Activated CD4-positive, alpha-beta T cell treated with anti-CD3 and anti-CD28 coated beads, Interleukin-2, amount 10 ng/mL, durations not matched to agents 7 days and 5 days (primary cell): ENCODE data around the gene POLD2. TPM values are rescaled to one million over a fixed set of nuclear protein-coding genes. Genes with fewer than 3 reads are reported as not detected.
A peak's percentile ranks its signal among the peaks of the same experiment; 100 is the strongest.
"Not testable (repeated sequence)": the region's sequence is repeated elsewhere in the genome, so short reads cannot be mapped to it uniquely, and the experiment has no call there.

ENCODE experiments used
- CTCF ChIA-PET: fragments of 350-600 bp; sonication (Branson Sonifier 250); formaldehyde crosslinking; loops from one replicate; lab custom pipeline; 2021; ENCODE audit warnings: antibody characterized with exemption; lab: Charles Lee
- POLR2A ChIA-PET: fragments of 350-600 bp; sonication (Branson Sonifier 250); formaldehyde crosslinking; loops from one replicate; lab custom pipeline; 2021; ENCODE audit warnings: antibody characterized with exemption; lab: Charles Lee
- DNase-seq: peaks from one replicate; pipeline ENCODE4 v3.0.0-alpha.2; 2020
- H3K27ac Mint-ChIP-seq: one replicate; pipeline ENCODE4 v1.8.0; 2021; ENCODE audit warnings: mild to moderate bottlenecking, moderate library complexity, mixed read lengths
- H3K27me3 Mint-ChIP-seq: one replicate; pipeline ENCODE4 v1.8.0; 2021; ENCODE audit warnings: mixed read lengths
- H3K36me3 Mint-ChIP-seq: one replicate; pipeline ENCODE4 v1.8.0; 2021; ENCODE audit warnings: low read depth, mixed read lengths
- H3K4me1 Mint-ChIP-seq: one replicate; pipeline ENCODE4 v1.8.0; 2021; ENCODE audit warnings: mixed read lengths
- H3K4me3 Mint-ChIP-seq: one replicate; pipeline ENCODE4 v1.8.0; 2021; ENCODE audit warnings: mild to moderate bottlenecking, moderate library complexity, mixed read lengths
- H3K9me3 Mint-ChIP-seq: one replicate; pipeline ENCODE4 v1.8.0; 2021; ENCODE audit warnings: mixed read lengths
- total RNA-seq, 2 experiments: library from RNA; stranded (reverse); gene quantifications; one replicate each; pipeline ENCODE4 v1.2.3, GENCODE V29; 2021

Gene POLD2
- total RNA-seq: 100 to 1,000 TPM; 117 to 128 TPM

DNA sequence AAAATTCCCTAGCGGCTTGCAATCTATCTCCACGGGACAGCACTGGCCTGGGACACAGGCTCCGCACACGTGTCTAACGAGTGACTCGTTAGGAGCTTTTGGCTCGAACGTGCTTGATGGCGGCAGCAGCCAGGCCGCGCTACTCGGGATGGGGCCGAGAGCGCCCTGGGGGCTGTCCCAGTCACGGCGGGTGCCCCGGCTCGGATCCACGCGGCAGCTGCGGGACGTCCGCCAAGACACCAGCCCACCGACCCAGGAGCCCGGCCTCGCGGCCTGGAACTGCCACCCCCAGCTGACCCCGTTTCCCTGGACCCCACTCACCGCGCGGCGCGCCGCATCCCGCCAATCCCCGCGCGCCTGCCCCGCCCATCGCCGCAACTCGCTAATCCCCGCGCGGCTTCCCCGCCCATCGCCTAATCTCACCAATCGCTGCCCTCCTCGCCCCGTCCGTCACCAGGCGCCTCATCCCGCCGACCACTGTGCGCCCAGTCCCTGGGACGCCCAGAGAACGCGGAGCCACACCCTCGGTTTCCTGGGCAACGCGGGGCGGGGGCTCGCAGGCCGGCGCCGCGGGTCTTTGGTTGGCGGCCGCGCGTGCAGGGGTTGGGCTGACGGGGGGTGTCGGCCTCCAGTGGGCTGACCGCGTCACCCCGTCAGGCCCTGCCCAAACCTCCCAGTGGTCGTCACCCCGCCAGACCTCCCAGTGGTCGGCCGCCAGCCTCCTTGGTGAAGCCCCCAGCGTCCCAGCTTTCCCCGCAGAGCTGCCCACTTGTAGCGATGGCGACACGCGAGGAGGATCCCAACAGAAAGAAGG, at the start of gene POLD2:
POLD2 (minus strand) TSS at position 359 of the 814 bp plus-strand sequence. CDS start 1,495 bp downstream, outside the sequence.
- Mint-ChIP-seq H3K27ac (peak within 1 kb of the TSS; percentile 89), H3K9me3 (no peaks in the 10 kb centered on the region), H3K36me3 (peaks cover 16% of the 10 kb centered on the region), H3K4me1 (peaks cover 33% of the 10 kb centered on the region), H3K4me3 (peak within 1 kb of the TSS; percentile 87), H3K27me3 (peaks cover 12% of the 10 kb centered on the region)
- ChIA-PET CTCF (interaction anchor here (0.6 to 2.4 kb wide), 5 partner anchors 14 to 85 kb away, joined by 3 to 11 read pairs (median 4); no protein-coding TSS in a partner anchor), POLR2A (no interaction called here)
- DNase-seq: peak; percentile 98

DNA sequence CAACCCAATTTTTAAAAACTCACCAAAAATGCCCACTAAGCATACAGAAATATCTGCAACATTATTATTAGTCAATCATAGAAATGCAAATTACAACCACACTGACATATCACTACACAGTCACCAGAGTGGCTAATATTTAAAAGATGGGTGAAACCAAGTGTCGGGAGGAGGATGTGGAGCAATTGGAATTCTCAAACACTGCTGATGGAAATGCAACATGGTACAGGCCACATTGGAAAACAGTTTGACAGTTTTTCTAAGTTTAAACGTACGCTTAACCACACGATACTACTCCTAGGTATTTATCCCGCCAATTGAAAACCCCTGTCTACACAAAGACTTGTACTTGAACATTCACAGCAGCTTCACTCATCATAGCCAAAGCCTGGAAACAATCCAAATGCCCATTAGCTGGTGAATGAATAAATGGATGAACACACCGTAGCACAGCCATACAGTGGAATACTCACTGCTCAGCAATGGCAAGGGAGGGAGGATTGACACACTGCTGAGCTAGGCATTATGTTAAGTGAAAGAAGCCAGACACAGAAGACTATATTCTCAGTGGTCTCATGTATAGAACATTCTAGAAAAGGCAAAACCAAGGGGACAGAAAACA, 49.6 kb upstream of the POLD2 start:
- Mint-ChIP-seq H3K36me3 (no peaks in the 10 kb centered on the region), H3K4me1 (peaks cover under 1% of the 10 kb centered on the region), H3K9me3 (no peaks in the 10 kb centered on the region), H3K4me3 (no peak overlapping the region), H3K27ac (no peak overlapping the region), H3K27me3 (peaks cover 22% of the 10 kb centered on the region)
- no peak for DNase-seq
- ChIA-PET POLR2A (no interaction called here), CTCF (no interaction called here)

DNA sequence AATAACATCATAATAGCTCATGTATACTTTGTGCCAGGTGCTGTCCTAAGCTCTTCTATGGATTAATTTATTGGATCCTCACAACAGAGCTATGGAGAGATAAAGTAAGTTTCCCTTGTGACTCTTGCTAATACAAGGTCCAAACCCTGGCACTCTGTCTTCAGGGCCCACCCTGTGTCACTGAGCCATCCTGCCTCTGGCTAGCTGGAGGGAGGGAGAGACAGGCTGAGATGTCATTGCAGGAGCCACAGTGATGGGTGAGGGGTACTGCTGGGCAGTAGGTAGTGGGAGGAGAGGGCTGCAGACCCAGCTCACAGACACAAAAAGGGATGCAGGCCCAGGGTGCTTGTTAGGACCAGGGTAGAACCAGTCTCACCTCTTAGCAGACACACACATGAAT, 49.0 kb upstream of the POLD2 start:
- no peak overlapping the region for H3K4me3 Mint-ChIP-seq
- DNase-seq: no peak
- H3K9me3 Mint-ChIP-seq: no peaks in the 10 kb centered on the region
- no peak overlapping the region for H3K27ac Mint-ChIP-seq
- ChIA-PET CTCF (interaction anchor here (0.9 kb wide), 1 partner anchor 9 kb away, joined by 4 read pairs; no protein-coding TSS in a partner anchor), POLR2A (no interaction called here)
- peaks cover 22% of the 10 kb centered on the region for H3K27me3 Mint-ChIP-seq
- H3K36me3 Mint-ChIP-seq: no peaks in the 10 kb centered on the region
- H3K4me1 Mint-ChIP-seq: peaks cover 4% of the 10 kb centered on the region

DNA sequence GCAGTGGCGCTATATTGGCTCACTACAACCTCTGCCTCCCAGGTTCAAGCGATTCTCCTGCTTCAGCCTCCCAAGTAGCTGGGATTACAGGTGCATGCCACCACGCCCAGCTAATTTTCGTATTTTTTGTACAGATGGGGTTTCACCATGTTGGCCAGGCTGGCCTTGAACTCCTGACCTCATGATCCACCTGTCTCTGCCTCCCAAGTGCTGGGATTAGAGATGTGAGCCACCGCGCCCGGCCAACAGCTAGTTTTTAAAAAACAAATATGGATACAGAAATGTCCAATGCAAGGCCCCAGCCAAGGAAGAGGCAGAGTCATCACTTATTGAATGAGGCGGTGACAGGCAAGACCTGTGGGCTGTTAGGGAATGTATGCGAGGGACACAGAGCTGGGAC, 48.6 kb upstream of the POLD2 start:
- not testable (repeated sequence) for H3K4me3 Mint-ChIP-seq

DNA sequence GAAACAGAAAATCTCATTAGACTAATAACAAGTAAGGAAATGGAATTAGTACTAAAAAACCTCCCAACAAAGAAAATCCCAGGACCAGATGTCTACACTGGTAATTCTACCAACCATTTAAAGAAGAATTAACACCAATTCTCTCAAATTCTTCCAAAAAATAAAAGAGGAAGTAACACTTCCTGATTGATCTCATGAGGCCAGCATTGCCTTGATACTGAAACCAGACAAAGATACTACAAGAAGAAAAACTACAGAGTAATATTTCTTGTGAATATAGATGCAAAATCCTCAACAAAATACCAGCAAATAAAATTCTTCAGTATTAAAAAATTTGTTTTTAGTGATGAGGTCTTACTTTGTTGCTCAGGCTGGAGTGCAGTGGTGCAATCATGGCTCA, 44.6 kb upstream of the POLD2 start:
- ChIA-PET CTCF (no interaction called here), POLR2A (no interaction called here)
- no peak overlapping the region for H3K4me3 Mint-ChIP-seq
- peaks cover 9% of the 10 kb centered on the region for H3K27me3 Mint-ChIP-seq
- H3K9me3 Mint-ChIP-seq: no peaks in the 10 kb centered on the region
- H3K36me3 Mint-ChIP-seq: no peaks in the 10 kb centered on the region
- no peak overlapping the region for H3K27ac Mint-ChIP-seq
- no peak for DNase-seq
- H3K4me1 Mint-ChIP-seq: peaks cover 4% of the 10 kb centered on the region

More for the DNA sequence above, 48.6 kb upstream of the POLD2 start:
- POLR2A ChIA-PET, H3K4me1 Mint-ChIP-seq, H3K9me3 Mint-ChIP-seq, DNase-seq, H3K36me3 Mint-ChIP-seq, H3K27ac Mint-ChIP-seq: not testable (repeated sequence)
- H3K27me3 Mint-ChIP-seq: peaks cover 18% of the 10 kb centered on the region
- CTCF ChIA-PET: interaction anchor here (0.6 to 0.9 kb wide), 2 partner anchors 9 to 30 kb away, joined by 3 to 4 read pairs; no protein-coding TSS in a partner anchor

DNA sequence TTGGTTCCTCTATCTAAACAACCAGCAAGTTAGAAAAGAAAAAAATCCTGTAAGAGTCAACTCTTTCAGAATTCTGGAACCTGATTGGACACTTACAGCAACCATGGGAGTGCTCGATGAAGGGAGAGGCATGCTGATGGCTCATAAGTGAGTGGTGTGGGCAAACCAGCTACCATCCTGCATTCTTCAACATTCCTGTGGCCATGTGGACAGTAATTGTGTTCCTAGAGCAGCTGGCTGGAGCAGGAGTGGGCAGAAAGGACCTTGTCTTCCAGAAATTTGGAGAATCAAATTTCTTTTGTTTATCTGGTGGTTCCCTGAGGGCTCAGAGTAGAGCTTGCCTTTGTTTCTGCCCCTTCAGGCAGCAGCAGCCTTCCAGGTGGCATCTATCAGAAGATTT, 40.2 kb upstream of the POLD2 start:
- Mint-ChIP-seq H3K9me3 (no peaks in the 10 kb centered on the region), H3K36me3 (no peaks in the 10 kb centered on the region), H3K27ac (no peak overlapping the region), H3K4me1 (peaks cover 4% of the 10 kb centered on the region), H3K27me3 (peaks cover 5% of the 10 kb centered on the region), H3K4me3 (no peak overlapping the region)
- CTCF ChIA-PET: no interaction called here
- POLR2A ChIA-PET: no interaction called here
- no peak for DNase-seq

DNA sequence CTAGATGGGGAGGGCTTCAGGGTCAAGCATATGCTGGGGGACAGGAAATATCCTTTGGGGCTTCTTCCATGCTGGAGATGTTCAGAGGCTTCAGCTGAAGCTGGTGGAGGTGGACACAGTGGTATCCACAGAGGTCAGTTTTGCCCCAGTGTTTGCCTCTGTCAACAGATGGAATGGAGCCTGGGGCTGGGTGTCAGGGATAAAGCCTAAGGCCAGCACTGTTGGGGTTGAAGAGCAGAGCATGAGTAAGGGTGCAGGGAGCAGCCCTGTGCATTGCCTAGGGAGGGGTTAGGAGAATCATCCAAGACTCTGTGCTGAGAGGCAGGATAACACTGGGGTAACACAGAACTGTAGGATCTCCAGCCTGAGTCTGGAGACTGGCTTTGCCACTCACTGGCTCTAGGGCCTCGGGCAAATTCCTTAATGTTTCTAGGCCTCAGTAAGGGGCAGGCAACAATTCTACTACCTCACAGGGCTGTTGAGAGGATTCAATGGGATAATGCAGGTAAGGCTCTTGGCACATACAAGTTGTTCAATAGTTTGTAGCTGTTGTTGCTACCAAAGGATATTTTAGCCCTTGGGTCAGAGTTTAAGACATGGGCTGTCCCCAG, 39.5 kb upstream of the POLD2 start:
- H3K4me1 Mint-ChIP-seq: peaks cover 4% of the 10 kb centered on the region
- H3K4me3 Mint-ChIP-seq: no peak overlapping the region

DNA sequence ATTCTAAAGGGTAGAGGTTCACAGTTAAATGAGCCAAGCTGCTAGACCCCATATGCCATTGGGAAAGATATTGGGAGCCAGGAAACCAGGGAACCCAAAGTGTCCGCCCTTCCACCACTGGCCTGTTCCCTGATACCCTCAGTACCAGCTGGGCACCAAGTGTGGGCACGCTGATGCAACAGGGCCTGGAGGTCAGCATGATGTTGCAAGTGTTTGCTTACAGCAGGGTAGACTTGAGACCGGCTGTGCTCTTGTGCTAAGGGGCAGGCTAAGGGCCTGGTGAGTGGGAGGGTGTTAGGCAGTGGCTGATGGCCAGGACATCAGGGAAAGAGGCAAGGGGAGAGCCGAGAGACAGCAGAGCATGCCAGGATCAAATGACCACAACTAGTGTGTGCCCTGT, 38.8 kb upstream of the POLD2 start:
- Mint-ChIP-seq H3K4me3 (no peak overlapping the region), H3K27ac (no peak overlapping the region), H3K4me1 (no peaks in the 10 kb centered on the region), H3K36me3 (no peaks in the 10 kb centered on the region), H3K27me3 (peaks cover 5% of the 10 kb centered on the region), H3K9me3 (no peaks in the 10 kb centered on the region)
- DNase-seq: no peak
- ChIA-PET POLR2A (no interaction called here), CTCF (interaction anchor here (1.2 kb wide), 1 partner anchor 8 kb away, joined by 3 read pairs; no protein-coding TSS in a partner anchor)

More for the DNA sequence above, 39.5 kb upstream of the POLD2 start:
- Mint-ChIP-seq H3K27ac (no peak overlapping the region), H3K9me3 (no peaks in the 10 kb centered on the region), H3K36me3 (no peaks in the 10 kb centered on the region), H3K27me3 (peaks cover 5% of the 10 kb centered on the region)
- ChIA-PET POLR2A (no interaction called here), CTCF (interaction anchor here (1.2 kb wide), 1 partner anchor 9 kb away, joined by 3 read pairs; no protein-coding TSS in a partner anchor)
- DNase-seq: no peak

DNA sequence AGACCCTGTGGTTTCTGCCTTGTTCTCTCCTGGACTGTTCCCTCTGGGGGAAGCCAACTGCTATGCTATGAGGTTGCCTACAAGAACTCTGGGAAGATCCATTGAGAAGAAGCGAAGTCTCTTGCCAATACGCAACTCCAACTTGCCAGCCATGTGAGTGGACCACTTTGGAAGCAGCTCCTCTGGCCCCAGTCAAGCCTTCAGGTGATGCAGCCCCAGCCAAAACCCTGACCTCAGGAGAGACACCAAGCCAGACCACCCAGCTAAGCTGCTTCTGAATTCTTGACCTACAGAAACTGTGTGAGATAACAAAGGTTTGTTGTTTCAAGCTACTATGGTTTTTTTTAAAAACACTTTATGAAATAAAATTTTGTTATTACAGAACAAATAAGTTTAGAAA, 38.0 kb upstream of the POLD2 start:
- ChIA-PET POLR2A (no interaction called here), CTCF (interaction anchor here (1.0 kb wide), 1 partner anchor 10 kb away, joined by 4 read pairs; no protein-coding TSS in a partner anchor)
- Mint-ChIP-seq H3K4me1 (no peaks in the 10 kb centered on the region), H3K27ac (no peak overlapping the region), H3K27me3 (peaks cover 5% of the 10 kb centered on the region), H3K36me3 (no peaks in the 10 kb centered on the region), H3K4me3 (no peak overlapping the region), H3K9me3 (no peaks in the 10 kb centered on the region)
- DNase-seq: no peak

DNA sequence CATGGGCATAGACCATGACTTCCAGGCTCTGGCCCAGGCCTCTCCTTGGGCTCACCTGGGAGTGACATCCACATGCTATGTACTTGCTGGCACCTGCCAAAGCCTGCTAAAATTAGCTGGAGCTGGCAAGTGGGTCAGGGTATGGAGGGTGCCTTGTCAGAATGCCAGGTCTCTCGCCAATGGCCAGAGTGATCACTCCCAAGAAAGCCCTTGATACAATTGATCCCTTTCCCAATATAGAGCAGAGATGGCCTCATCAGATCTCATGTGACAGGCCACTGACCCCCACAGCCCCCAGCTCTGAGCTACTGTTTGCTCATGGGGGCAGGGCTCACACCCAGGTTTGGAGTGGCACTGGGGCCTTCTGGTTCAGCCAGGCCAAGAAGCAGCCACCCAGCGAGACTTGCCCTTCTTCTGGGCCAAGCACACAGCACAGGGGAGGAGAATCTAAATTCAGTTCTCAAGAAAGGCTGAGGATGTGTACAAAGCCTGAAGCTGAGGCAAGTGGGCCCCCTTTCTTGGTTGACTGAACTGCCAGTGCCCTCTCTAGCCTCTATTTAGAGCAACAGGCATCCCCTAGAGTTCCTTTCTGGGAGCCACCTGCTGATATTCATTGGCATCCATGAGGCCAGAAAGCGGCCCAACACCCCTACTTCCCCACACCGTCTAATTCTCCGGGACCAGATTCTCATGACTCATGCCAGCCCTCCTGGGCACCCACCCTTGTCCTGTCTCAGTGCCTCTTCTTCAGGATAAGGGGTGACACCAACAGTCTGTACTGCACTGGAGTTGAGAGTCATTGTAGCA, 36.7 kb upstream of the POLD2 start:
- ChIA-PET POLR2A (no interaction called here), CTCF (interaction anchor here (0.7 kb wide), 1 partner anchor 1064 kb away, joined by 3 read pairs; no protein-coding TSS in a partner anchor)
- no peak for DNase-seq
- H3K4me1 Mint-ChIP-seq: no peaks in the 10 kb centered on the region
- H3K27me3 Mint-ChIP-seq: peaks cover 5% of the 10 kb centered on the region
- no peak overlapping the region for H3K4me3 Mint-ChIP-seq
- H3K9me3 Mint-ChIP-seq: no peaks in the 10 kb centered on the region
- H3K36me3 Mint-ChIP-seq: no peaks in the 10 kb centered on the region
- no peak overlapping the region for H3K27ac Mint-ChIP-seq

DNA sequence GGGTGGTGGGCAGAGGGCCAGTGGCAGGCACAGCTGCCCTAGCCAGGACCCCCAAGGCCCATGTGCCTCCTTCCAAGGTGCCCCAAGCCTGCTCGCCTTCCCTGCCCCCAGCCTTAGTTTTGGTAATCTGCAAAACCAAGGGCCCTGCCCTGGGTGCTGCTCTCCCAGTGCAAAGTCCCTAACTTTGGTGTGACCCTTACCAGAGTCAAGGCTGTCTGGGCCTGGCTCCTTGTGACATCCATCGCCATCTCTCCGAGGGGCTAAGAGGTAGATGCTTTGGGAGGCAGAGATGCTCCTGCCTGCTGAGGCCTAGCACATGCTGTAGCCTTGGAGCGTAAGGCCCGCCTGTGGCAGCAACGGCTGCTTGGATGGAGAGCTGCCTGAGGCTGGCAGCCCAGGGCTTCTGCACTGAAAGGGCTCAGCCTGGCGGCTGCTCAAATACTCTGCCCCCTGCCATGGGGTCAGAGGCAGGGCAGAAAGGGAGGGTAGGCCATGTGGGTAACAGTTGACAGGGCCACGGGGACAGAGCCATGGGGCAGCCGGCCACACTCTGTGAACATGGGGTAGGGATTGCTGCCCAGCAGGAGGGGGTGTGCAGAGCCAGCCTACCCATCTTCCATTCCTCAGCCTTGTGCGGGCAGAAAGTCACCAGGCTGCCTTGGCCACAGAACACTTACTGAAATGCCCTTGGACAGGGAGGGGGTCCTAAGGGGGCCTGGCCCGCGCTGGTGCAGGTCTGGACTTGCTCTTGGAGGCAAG, 35.7 kb upstream of the POLD2 start:
- ChIA-PET POLR2A (no interaction called here), CTCF (interaction anchor here (1.9 kb wide), 1 partner anchor 12 kb away, joined by 6 read pairs; no protein-coding TSS in a partner anchor)
- no peak overlapping the region for H3K4me3 Mint-ChIP-seq
- no peak for DNase-seq
- H3K4me1 Mint-ChIP-seq: no peaks in the 10 kb centered on the region
- H3K27ac Mint-ChIP-seq: no peak overlapping the region
- no peaks in the 10 kb centered on the region for H3K27me3 Mint-ChIP-seq
- no peaks in the 10 kb centered on the region for H3K9me3 Mint-ChIP-seq
- H3K36me3 Mint-ChIP-seq: no peaks in the 10 kb centered on the region
